Activated T-helper 1 cell treated with anti-CD3 and anti-CD28 coated beads, Interleukin-2, amount 50 U/mL, for 16 hours (primary cell): ENCODE results near the gene BBLN.
A peak's percentile ranks its signal among the peaks of the same experiment; 100 is the strongest.

Experiments used
- DNase-seq, 2 donors: peaks; one replicate each; pipeline ENCODE4 v3.0.0-alpha.2; 2020; ENCODE audit warnings: low read depth in 1 of 2, low spot score in 1 of 2

BBLN gene

GRCh38 chr9:128144239-128145181 lies 15.6 kb upstream of the BBLN start:
- no peak for DNase-seq

- DNase-seq: no peak
Measured at GRCh38 chr9:128145536-128145935, 14.5 kb upstream of the BBLN start.

GRCh38 chr9:128145951-128146351 lies 14.1 kb upstream of the BBLN start:
- no peak for DNase-seq

- no peak for DNase-seq
Measured at GRCh38 chr9:128146591-128147120, 13.4 kb upstream of the BBLN start.

GRCh38 chr9:128148509-128149000 lies 11.5 kb upstream of the BBLN start:
- no peak for DNase-seq

- DNase-seq: no peak
Measured at GRCh38 chr9:128149001-128149701, 10.9 kb upstream of the BBLN start, which contains the start of gene LCN2. LCN2 (plus strand) TSS chr9:128149453; CDS start chr9:128149526, 73 bp downstream.

- no peak for DNase-seq
Measured at GRCh38 chr9:128149951-128150593, 10.0 kb upstream of the BBLN start.

GRCh38 chr9:128150594-128151308 lies 9.3 kb upstream of the BBLN start:
- no peak for DNase-seq

GRCh38 chr9:128151309-128152132 lies 8.5 kb upstream of the BBLN start:
- DNase-seq: no peak

GRCh38 chr9:128152133-128153059 lies 7.7 kb upstream of the BBLN start:
- DNase-seq: no peak

- DNase-seq: no peak
Measured at GRCh38 chr9:128153060-128153946, 6.8 kb upstream of the BBLN start.

- no peak for DNase-seq
Measured at GRCh38 chr9:128153947-128154695, 5.9 kb upstream of the BBLN start.

GRCh38 chr9:128155736-128156500 lies 4.1 kb upstream of the BBLN start:
- no peak for DNase-seq

- DNase-seq: peak; percentile 7 to 29
Measured at GRCh38 chr9:128159522-128159783, 612 bp upstream of the BBLN start.

- peak in 1 of 2 donors; percentile 37 for DNase-seq
Measured at GRCh38 chr9:128160603-128160987, 530 bp downstream of the BBLN start.

- no peak for DNase-seq
Measured at GRCh38 chr9:128161215-128161902, 1.3 kb downstream of the BBLN start.
